SW 1271 (cell line): ENCODE measurements around the gene OR2T1.
A peak's percentile ranks its signal among the peaks of the same experiment; 100 is the strongest.
"Not testable (repeated sequence)": the region's sequence is repeated elsewhere in the genome, so short reads cannot be mapped to it uniquely, and the experiment has no call there.

ENCODE experiments used
- DNase-seq, 2 experiments: peaks; one replicate each; lab custom pipeline; 2025; lab: John Stamatoyannopoulos, UW

The OR2T1 gene, protein sequence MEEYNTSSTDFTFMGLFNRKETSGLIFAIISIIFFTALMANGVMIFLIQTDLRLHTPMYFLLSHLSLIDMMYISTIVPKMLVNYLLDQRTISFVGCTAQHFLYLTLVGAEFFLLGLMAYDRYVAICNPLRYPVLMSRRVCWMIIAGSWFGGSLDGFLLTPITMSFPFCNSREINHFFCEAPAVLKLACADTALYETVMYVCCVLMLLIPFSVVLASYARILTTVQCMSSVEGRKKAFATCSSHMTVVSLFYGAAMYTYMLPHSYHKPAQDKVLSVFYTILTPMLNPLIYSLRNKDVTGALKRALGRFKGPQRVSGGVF

DNA sequence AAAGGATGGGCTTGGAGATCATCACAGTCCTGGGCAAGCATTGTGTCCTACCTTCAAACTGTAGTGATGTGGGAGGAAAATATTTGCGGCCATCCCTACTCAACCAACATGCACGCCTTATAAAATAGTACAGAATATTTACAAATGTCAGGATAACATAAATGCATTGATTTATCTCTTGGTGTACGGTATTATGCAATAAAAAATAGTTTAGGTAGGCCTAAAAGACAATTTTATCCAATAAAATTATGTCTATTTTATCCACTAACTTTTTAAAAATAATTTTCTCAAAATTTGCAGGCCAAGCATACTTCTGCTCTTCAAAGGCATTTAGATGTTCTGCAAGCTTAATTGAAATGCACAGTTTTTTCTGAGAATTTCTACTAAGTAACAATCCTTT lies at the start of gene OR2T1:
OR2T1 (plus strand) TSS at position 301 of the 400 bp plus-strand sequence. CDS start 3,100 bp downstream, outside the sequence.
- DNase-seq = no peak

DNA sequence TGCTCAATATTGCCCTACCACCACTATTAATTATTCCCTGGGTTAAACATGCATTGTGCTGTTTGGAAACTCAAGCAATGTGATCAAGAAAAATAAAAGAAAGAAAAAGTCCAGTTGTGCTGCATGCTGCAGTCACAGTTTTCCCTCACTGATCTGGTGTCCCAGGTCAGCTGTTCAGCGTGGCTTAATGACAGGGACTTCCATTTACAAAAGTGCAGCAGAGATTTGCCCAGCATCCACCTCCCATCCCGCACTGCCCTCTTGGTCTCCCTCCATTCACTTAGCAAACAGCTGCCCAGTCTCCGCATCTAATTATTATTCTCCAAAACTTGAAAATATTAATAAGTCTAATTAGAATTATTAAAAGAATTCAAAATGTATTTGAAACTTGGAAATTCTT lies 43.4 kb upstream of the OR2T1 start:
- no peak for DNase-seq

DNA sequence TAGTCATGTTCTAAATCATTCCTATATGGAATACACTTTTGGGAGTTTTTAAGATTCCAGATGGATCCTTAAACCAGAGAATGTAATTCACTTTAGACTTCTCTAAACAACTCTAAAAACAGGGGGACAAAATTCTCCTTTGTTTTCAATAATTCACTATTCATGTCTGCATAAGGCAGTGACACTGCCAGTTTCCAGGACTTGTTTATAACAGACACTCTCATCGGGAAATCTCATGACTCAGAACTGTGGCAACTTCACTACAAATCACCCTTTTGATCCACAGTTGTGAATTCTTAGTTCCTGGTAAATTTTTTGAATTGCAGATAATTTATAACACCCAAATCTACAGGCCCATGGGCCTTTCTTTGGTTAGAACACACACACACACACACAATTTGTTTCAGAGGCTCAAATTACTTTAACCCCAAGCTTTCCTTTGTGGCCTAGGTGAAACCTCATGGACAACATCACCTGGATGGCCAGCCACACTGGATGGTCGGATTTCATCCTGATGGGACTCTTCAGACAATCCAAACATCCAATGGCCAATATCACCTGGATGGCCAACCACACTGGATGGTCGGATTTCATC lies 41.6 kb upstream of the OR2T1 start, which contains the start of gene OR2T4:
OR2T4 (plus strand) TSS at position 545 of the 595 bp plus-strand sequence; CDS start at position 545, 0 bp downstream.
- no peak for DNase-seq

DNA sequence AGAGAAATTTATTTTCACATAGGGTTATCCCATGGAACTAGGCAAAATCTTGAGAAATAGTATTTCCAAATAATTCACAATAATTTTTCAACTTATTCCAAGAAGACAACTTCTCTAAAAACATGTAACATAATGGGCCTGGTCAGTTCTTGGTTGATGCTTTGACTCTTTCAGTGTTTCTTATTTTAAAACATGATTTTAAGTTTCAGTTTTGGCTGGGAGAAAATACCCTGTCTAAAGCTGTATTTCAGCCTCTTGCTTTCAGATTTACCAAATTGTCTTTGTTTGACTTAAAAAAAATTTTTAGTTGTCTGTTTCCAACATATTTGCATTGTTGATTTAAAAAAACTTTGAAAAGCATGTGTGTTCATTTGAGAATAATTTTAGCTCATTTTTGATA lies 36.2 kb upstream of the OR2T1 start:
- no peak for DNase-seq

DNA sequence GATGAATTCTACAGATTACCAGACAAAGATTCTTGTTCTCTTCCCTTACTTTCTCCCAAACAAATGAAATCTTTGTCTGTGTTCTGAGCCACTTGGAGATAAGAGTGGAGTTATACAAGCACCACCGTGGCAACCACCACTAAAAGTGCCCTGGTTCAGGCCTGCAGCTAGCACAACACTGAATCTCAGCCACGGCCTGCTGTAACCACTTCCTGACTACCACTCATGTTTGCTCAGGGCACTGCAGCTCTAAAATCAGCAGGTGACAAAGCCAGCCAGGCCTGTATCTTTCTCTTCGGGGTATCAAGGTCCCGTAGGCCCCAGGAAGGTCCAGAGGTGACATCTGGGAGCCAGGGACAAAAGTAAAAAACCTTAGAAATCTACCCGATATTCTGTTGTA lies 30.5 kb upstream of the OR2T1 start:
- DNase-seq = no peak

DNA sequence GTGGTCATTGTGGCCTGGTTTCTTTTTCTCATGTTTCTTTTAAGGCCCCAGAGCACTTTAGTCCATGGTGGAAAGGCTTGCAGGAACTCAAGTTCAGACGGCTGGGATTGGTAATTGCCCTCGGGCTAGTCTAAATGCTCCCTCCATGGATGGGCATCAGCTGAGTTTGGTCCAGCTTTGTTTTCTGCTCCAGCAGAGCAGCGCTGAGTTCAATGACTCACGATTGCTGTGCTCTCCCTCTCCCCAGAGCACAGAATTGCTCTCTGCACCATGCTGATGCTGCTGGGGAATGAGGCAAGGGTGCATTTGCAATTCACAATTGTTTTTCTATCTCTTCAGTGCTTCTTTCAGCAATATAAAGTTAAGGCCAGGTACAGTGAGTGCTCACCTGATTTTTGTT lies 29.1 kb upstream of the OR2T1 start:
- DNase-seq = no peak

DNA sequence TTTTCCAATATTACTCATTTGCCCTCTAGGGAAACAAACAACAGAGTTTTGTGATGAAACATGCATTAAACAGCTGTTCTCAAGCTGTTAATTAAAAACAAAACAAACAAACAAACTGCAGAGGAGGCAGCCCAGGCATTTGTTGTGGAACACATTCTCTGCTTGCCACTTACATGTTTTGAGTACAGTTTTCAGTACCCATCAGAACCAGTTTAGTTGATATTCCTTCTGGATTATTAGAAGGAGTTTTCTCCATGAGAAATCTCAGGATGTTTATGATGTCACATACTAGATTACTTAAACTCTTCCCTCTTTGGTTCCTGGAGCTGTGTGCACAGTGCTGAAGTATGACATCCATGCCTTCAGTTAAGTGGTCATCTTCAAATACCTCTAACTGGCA lies 27.4 kb upstream of the OR2T1 start, which contains the start of gene OR2T6:
OR2T6 (plus strand) TSS at position 301 of the 400 bp plus-strand sequence. CDS start 11,863 bp downstream, outside the sequence.
- DNase-seq = no peak

DNA sequence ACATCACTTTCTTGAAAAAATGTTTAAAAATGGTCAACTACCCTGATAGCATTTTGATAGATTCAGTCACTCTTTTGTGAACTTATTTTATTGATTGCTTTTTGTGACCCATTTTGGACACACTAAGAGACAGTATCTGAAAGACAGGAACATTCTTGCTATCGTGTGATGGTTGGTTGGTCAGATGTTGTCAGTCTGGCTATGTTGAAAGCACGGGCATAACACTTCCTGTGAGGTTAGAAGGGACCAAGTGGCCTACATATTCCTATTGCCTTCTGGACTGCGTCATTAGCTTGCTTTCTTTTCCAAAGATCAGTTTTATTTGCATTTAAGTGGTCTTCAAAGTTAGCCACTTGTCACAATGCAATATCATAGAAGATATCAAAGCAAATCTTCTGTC lies 25.9 kb upstream of the OR2T1 start:
- DNase-seq = no peak

DNA sequence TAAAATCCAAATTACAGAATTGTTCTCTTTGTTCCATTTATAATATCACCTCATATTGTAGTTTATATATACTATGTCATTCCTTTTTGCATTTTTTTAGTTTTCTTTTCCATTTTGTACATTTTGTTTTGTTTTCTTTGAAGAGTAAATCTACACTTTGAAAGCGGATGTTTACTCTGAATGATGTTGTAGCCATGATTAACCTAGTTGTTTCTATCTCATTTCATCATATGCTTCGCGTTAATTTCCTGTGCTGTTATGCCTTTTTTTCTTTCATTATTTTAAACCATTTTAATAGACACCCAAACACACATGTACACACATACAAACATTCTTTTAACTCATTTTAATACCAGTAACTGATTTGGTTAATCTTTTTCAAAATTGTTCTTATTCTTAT lies 22.0 kb upstream of the OR2T1 start:
- DNase-seq = no peak

DNA sequence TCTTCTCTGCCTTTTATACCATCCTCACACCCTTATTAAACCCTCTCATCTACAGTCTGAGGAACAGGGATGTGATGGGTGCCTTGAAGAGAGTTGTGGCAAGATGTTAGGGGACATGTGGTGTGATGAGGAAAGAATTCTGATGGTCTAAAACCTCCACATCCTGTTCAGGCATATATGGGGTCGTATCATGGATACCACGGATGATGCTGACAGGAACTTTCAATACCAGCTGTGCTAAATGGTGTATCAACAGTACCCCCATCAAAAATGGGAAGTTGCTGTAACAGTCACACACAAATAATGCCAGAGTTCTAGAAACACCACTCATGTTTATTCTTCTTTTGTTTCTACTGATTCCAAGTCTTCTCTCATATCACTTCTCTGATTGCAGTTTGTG lies 14.4 kb upstream of the OR2T1 start:
- no peak for DNase-seq

DNA sequence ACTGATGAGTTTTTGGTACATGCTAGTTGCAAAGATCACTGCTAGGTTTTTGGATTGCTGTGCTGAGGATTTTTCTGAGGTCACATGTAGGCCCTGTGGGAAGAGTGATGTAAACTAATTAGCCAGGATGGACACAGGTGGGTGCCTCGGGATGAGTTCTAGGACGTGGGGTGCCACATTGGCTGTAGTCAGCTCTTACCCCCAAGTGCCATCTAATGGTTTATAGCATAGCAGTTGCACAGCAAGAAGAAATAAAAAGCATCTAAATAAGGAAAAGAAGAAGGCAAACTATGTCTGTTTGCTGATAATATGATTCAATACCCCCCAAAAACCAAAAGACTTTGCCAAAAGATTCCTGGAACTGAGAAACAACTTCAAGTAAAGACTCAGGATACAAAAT lies 9.8 kb upstream of the OR2T1 start:
- DNase-seq = no peak

DNA sequence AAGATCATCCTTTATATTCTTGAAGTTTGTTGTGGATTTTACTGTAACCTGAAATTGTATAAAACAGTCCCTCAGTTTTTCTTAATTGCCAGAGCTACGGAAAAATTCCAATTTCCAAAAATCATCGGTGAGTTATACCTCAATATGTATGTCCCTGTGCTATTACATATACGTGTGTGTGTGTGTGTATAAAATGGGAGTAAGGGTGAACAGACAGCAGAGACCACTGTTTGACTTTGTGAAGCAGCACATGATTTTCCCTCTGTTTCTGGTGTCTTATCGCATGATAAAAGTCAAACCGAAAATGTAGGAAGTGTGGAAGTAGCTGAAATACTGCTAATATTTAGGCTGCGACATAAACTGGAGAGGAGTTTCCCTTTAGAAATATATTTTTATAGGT lies 1.2 kb downstream of the OR2T1 start:
- DNase-seq = peak in 1 of 2 experiments; percentile 13

DNA sequence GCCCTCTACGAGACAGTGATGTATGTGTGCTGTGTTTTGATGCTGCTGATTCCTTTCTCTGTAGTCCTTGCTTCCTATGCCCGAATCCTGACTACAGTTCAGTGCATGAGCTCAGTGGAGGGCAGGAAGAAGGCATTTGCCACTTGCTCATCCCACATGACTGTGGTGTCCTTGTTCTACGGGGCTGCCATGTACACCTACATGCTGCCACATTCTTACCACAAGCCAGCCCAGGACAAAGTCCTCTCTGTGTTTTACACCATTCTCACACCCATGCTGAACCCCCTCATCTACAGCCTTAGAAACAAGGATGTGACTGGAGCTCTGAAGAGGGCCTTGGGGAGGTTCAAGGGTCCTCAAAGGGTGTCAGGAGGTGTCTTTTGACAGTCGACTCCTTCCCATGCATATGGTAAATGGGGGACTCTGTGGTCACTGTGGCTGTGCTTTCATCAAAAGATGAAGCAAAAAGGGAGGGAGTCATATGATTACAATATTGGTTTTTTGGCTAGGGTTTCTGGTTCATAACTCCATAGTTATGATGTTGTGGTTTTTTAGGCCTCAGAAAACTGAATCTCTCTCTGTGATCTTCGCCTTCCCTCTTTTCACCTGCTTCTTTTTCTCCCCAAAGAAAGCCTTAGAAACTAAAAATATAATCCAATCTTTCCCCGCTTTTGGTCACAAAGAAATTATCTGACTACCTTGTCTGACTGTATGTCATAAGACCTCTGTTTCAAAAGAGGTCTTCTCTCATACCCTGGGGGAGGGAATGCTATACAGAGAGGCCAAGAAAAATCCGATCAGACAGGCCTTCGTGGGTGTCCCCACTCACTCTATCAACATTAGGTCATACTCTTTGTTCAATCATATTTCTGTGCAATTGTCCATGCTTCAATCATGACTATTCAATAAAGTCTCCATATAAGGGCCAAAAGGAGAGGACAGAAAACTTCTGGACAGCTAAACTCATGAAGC lies 4.2 kb downstream of the OR2T1 start:
- DNase-seq = no peak

DNA sequence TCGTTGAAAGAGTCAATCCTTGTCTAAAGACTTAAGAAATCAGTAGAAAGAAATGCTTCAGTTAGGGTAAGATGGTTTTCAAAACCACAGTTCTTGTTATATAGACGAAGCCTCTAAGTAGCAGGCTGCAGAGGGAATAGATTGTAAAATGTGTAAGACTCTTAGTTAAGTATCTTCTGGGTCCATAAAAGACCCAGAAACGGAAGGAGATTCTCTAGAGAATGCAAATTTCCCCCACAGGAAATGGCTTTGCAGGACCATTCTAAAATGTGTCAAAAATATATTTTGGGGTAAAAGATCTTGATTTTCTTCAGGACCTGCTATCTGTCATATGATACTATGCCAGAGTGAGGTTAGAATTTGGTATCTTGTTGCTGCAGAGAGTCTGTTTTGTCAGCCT lies 13.4 kb downstream of the OR2T1 start:
- DNase-seq = no peak

DNA sequence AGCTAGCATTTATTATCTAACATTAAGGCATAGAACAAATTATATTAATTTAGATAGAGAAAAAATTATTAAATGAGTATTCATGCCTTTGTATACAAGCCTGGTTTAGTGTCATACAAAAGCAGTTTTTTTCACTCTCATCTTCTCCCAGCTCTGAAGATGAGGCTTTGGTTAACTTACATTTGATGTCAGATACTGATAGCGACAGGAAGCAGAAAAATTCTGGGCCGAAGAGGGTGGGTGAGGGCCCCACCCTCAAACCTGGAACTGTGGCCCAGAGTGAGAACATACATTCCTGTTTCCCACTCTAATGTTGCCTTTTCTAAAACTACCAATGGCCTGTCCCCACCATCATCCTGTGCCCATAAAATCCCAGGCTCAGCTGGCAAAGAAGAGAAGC lies 15.0 kb downstream of the OR2T1 start:
- DNase-seq = no peak

DNA sequence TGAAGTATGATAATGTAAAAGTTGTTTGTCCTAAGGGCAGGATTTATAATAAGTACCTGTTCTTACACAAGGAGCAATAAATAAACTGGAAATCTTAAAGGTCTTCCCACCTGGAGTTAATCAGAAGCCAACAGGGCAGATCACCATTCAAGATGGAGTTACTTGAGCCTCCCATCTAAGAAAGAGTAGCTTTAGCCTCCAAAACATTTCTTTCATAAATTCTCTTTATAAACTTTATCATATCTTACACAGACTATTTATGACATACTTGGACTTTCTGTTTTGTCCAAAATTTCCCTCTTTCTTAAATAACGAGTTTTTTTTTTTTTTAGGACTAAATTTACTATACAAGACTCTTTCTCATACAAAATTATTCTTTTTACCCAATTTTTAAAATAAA lies 18.5 kb downstream of the OR2T1 start:
- peak in 1 of 2 experiments; percentile 22 for DNase-seq

DNA sequence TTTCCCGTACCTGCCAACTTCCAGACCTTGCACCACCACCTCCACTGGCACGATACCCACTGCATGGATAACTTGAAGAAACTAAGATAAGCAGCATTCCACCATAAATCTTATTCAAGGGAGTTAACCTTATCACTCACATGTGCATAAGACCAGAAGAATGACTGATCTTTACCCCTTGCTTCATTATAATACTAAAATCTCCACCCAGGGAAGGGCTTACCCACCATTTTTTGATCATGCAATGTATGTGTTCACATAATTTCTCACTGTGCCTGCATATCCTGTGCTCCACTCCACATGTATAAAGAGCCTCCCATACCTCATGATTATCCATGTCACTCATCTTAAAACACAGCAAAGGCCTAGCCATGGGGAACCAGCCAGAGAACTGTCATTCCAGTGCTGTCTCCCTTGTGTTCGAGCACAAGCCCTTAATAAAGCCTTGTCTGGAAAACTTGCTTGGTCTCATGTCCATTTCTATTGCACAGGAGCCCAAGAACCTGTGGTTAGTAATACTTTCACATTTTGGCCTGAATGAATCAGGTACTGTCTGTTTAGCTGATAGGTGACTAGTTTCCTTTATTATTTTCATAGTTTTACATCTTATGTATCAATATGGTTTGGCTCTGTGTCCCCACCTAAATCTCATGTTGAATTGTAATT lies 24.8 kb downstream of the OR2T1 start:
- not testable (repeated sequence) for DNase-seq

DNA sequence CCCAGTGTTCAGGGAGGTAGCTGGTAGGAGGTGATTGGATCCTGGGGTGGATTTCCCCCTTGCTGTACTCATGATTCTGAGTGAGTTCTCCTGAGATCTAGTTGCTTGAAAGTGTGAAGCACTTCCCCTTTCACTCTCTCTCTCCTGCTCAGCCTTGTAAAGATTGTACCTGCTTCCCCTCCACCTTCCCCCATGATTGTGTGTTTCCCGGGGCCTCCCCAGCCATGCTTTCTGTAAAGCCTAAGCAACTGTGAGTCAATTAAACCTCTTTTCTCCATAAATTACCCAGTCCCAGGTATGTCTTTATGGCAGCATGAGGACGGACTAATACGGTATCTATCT lies 25.3 kb downstream of the OR2T1 start:
- not testable (repeated sequence) for DNase-seq

DNA sequence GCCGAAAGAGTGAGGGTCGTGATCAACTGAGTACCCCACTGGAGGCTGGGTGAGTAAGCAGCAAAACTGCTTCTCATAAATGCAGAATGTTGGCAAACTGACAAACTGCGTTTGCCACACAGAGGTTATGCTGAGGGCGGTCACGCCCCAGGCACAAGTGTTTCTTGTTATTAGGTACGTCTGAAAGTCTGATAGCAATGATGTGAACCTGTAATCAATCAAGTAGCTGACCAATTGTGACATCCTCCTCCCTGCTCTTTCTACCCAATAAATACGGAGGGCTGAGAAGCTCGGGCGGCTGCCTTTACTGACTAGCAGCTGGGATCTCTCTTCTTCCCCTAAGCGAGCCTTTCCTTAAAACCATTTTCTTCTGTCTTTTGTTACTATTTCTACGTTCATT lies 28.8 kb downstream of the OR2T1 start:
- not testable (repeated sequence) for DNase-seq

DNA sequence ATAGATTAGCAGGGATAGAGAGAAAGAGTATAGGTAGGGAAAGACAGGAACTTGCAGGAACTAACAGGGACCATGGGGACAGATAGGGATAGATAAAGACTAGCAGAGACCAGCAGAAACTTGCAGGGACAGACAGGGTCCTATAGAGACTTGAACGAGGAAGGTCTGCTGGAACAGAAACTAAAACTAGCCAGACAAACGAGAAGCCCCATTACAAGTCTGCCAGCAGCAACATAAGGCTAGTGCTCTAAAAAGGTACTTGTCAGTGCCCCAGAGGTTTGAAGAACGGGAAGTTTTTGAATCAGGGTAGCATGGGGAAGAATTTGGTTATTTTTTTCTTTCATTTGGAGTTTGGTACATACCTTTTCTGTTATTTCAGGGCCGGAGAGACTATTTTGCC lies 29.4 kb downstream of the OR2T1 start:
- DNase-seq = not testable (repeated sequence)

DNA sequence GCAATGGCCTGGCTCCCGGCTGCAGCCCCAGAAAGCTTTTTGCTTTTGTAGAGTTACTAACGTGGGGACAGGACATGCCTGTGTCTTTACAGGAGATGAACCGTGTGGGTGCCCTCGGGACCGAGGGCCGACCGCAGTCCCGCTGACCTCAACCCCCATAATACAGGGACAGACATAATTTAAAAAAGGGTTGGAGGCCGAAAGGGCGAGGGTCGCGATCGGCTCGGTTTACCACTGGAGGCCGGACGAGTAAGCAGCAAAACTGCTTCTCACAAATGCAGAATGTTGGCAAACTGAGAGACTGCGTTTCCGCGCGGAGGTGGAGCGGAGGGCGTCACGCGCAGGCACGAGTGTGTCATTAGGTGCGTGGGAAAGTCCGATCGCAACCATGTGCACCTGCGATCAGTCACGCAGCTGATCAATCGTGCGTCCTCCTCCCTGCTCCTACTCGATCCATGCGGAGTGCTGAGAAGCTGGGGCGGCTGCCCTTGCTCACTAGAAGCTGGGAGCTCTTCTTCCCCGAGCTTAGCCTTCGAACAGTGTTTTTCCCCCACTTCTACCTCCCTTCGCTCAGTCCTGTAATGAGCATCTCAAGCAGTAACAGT lies 31.1 kb downstream of the OR2T1 start:
- DNase-seq = not testable (repeated sequence)
